ENCODE data around the gene BTNL9.
"Not testable (repeated sequence)": the region's sequence is repeated elsewhere in the genome, so short reads cannot be mapped to it uniquely, and the experiment has no call there.

Gene BTNL9

GRCh38 chr5:181042036-181042713 lies 2.1 kb downstream of the BTNL9 start:
- TF ChIP-seq CTCF (IDR thresholded peaks at IDR 0.05; ENCODE audit: insufficient read depth, low read length, missing control alignments): no peak
- DNase-seq (ENCODE audit: low read depth, low spot score): no peak
- ChIA-PET CTCF (no interaction called here), POLR2A (no interaction called here)
- no peak overlapping the region for H3K4me3 ChIP-seq (ENCODE audit: low read depth, low read length)

GRCh38 chr5:181042722-181043121 lies 2.7 kb downstream of the BTNL9 start:
- ChIA-PET CTCF (no interaction called here), POLR2A (no interaction called here)
- no peak for DNase-seq (ENCODE audit: low read depth, low spot score)
- no peak for TF ChIP-seq CTCF (IDR thresholded peaks at IDR 0.05; ENCODE audit: insufficient read depth, low read length, missing control alignments)
- H3K4me3 ChIP-seq (ENCODE audit: low read depth, low read length): no peak overlapping the region

- POLR2A ChIA-PET: no interaction called here
- TF ChIP-seq CTCF (IDR thresholded peaks at IDR 0.05; ENCODE audit: insufficient read depth, low read length, missing control alignments): no peak
These were observed 3.4 kb downstream of the BTNL9 start for GRCh38 chr5:181043285-181044092.

DNA sequence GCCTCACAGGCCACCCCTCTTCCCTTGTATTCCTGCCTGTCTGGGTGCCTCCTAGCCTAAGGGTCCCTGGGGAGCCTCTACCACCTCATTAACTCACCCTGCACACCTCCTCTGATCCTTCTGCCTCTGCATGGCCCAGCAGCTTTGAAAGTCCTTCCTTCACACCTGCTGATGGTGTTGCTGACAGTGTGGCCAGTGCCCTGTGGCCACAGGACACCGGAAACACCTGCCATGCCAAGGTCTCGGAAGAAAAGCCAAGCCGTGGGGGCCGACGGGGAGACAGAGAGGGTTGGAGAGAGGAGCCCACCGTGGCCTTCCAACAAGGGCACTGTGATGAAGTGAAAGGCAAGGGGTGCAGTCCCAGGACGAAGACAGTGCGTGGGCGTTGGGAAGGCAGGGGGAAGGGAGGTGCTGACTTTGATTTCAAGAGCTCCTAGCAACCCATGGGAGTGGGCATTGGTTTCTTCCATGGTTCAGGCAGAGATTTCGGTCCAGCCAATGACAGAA lies 4.1 kb downstream of the BTNL9 start:
- H3K4me3 ChIP-seq (ENCODE audit: low read depth, low read length): no peak overlapping the region
- CTCF ChIA-PET: no interaction called here
- no peak for DNase-seq (ENCODE audit: low read depth, low spot score)
- POLR2A ChIA-PET: no interaction called here
- no peak for TF ChIP-seq CTCF (IDR thresholded peaks at IDR 0.05; ENCODE audit: insufficient read depth, low read length, missing control alignments)

More at GRCh38 chr5:181043285-181044092, 3.4 kb downstream of the BTNL9 start:
- CTCF ChIA-PET: no interaction called here
- DNase-seq (ENCODE audit: low read depth, low spot score): no peak
- no peak overlapping the region for H3K4me3 ChIP-seq (ENCODE audit: low read depth, low read length)

- DNase-seq (ENCODE audit: low read depth, low spot score): no peak
- CTCF ChIA-PET: no interaction called here
- TF ChIP-seq CTCF (IDR thresholded peaks at IDR 0.05; ENCODE audit: insufficient read depth, low read length, missing control alignments): no peak
- POLR2A ChIA-PET: no interaction called here
- no peak overlapping the region for H3K4me3 ChIP-seq (ENCODE audit: low read depth, low read length)
These were observed 4.7 kb downstream of the BTNL9 start for GRCh38 chr5:181044662-181045305.

DNA sequence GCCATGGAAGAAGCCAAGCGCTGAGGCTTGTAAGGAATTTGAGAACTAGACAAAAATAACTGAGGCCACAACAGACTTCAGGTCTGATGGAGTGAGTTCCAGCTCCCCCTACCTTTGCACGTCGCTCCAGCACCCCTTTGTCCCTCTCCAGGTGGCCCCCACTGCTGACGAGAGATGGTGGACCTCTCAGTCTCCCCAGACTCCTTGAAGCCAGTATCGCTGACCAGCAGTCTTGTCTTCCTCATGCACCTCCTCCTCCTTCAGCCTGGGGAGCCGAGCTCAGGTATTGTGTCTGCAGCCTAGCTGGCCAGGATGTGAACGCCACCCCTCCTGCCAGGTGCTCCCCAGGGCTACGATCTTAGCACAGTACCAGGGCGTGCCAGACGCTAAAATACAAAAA lies 5.2 kb downstream of the BTNL9 start:
- H3K4me3 ChIP-seq (ENCODE audit: low read depth, low read length): no peak overlapping the region
- TF ChIP-seq CTCF (IDR thresholded peaks at IDR 0.05; ENCODE audit: insufficient read depth, low read length, missing control alignments): no peak
- no peak for DNase-seq (ENCODE audit: low read depth, low spot score)
- ChIA-PET POLR2A (no interaction called here), CTCF (no interaction called here)

- CTCF ChIA-PET; H3K4me3 ChIP-seq (ENCODE audit: low read depth, low read length); DNase-seq (ENCODE audit: low read depth, low spot score); POLR2A ChIA-PET: not testable (repeated sequence)
These were observed 5.8 kb downstream of the BTNL9 start for GRCh38 chr5:181045857-181046256.

All from AG04449 (cell line).